HG03060 (cell line): ENCODE results near the gene NKAIN4.
"Not testable (repeated sequence)": the region's sequence is repeated elsewhere in the genome, so short reads cannot be mapped to it uniquely, and the experiment has no call there.

ENCODE experiments used
- ATAC-seq: cut with Tn5 transposase; IDR thresholded peaks from one replicate; pipeline ENCODE4 v1.9.1; 2021; ENCODE audit warnings: low read depth, moderate number of reproducible peaks; ENCODE audit not compliant: unreplicated experiment

The NKAIN4 gene

GRCh38 chr20:63258781-63259180, 4.5 kb upstream of the NKAIN4 start:
- no peak for ATAC-seq

- ATAC-seq, result no peak
Observed at GRCh38 chr20:63257629-63258028, 3.4 kb upstream of the NKAIN4 start.

- ATAC-seq, result no peak
Observed at GRCh38 chr20:63256954-63257353, 2.7 kb upstream of the NKAIN4 start.

GRCh38 chr20:63255931-63256704, 1.9 kb upstream of the NKAIN4 start:
- no peak for ATAC-seq

GRCh38 chr20:63254606-63255384, 532 bp upstream of the NKAIN4 start:
- no peak for ATAC-seq

- ATAC-seq, result no peak
Observed at GRCh38 chr20:63253438-63254231, 628 bp downstream of the NKAIN4 start.

- no peak for ATAC-seq
Observed at GRCh38 chr20:63253065-63253437, 1.2 kb downstream of the NKAIN4 start.

GRCh38 chr20:63252284-63252711, 2.0 kb downstream of the NKAIN4 start:
- no peak for ATAC-seq

- ATAC-seq, result not testable (repeated sequence)
Observed at GRCh38 chr20:63251350-63251749, 2.9 kb downstream of the NKAIN4 start.

- no peak for ATAC-seq
Observed at GRCh38 chr20:63249891-63250290, 4.4 kb downstream of the NKAIN4 start.

GRCh38 chr20:63248835-63249591, 5.2 kb downstream of the NKAIN4 start:
- no peak for ATAC-seq

GRCh38 chr20:63247671-63248228, 6.5 kb downstream of the NKAIN4 start:
- no peak for ATAC-seq

GRCh38 chr20:63246490-63247288, 7.6 kb downstream of the NKAIN4 start:
- no peak for ATAC-seq

GRCh38 chr20:63244468-63244867, 9.8 kb downstream of the NKAIN4 start:
- ATAC-seq, result no peak

- ATAC-seq, result no peak
Observed at GRCh38 chr20:63243604-63244247, 10.5 kb downstream of the NKAIN4 start.

GRCh38 chr20:63242736-63243135, 11.5 kb downstream of the NKAIN4 start:
- no peak for ATAC-seq

GRCh38 chr20:63241272-63241671, 13.0 kb downstream of the NKAIN4 start:
- no peak for ATAC-seq

- ATAC-seq, result no peak
Observed at GRCh38 chr20:63240004-63240403, 14.3 kb downstream of the NKAIN4 start.

- no peak for ATAC-seq
Observed at GRCh38 chr20:63239431-63239830, 14.8 kb downstream of the NKAIN4 start.
